GM12872 (cell line): ENCODE data around the gene ATXN1.

Experiments used
- CTCF ChIP-seq: IDR thresholded peaks from 3 replicates; pipeline ENCODE4 v1.5.1; 2011; ENCODE audit warnings: low read depth, mild to moderate bottlenecking, low read length, moderate library complexity; ENCODE audit not compliant: insufficient read depth

Gene ATXN1

GRCh38 chr6:16535564-16535963 lies 225.7 kb downstream of the ATXN1 start:
- TF ChIP-seq CTCF: no peak

DNA sequence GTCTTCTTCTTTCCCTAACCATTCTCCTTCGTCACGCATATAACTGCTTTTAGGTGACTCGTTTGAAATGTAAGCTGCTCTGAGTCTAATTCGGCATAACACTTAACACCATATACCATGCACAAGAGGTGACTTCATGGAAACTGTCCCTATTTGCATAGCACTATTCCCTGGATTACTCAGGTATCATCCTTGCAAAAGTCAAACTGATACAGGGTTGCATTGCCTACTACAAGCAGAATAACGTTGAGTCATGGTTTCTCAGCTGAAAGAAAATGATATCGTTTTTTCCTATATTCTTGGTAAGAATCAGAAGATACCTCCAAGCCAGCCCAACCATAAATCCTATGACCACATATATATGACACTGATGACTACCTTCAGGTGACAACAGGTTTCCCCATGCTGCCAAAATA lies 227.5 kb downstream of the ATXN1 start:
- no peak for TF ChIP-seq CTCF

GRCh38 chr6:16533210-16533609 lies 228.1 kb downstream of the ATXN1 start:
- TF ChIP-seq CTCF: no peak

- TF ChIP-seq CTCF: no peak
Measured at GRCh38 chr6:16527691-16528090, 233.6 kb downstream of the ATXN1 start.

GRCh38 chr6:16524380-16524707 lies 236.9 kb downstream of the ATXN1 start:
- no peak for TF ChIP-seq CTCF

DNA sequence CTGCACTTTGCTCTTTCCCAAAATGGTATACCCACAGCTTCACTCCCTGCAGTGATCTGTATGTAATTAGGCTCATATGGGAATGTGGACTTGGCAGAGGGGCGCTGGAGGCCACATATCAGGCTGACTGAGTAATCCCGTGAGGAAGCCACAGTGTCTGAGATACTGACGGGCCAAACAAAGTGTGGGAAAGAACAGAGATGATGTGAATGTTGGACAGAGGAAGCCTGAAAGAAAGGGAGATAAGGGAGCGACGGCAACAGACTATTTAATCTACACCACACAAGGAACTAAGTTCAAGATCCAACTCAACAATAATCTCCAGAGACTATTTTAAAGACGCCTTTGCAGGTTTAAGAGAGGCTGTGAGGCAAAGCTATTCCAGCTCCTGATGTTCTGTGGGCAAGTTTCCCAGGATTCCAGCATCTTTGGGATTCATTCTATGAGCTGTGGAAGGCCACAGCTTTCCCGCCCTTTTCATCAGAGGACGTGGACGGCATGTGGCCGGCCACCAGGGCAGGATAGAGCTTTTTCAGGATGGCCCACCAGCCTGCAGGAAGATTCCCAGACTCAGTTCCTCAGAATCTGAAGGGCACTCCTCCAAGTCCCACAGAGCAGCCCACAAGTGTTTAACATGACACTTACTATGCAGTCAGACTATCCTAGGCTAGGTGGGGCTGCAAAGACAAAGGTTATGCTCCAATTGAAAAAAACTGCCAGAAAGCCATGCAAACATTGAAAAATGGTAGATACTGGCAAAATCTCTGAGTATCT lies 237.5 kb downstream of the ATXN1 start:
- TF ChIP-seq CTCF: no peak

DNA sequence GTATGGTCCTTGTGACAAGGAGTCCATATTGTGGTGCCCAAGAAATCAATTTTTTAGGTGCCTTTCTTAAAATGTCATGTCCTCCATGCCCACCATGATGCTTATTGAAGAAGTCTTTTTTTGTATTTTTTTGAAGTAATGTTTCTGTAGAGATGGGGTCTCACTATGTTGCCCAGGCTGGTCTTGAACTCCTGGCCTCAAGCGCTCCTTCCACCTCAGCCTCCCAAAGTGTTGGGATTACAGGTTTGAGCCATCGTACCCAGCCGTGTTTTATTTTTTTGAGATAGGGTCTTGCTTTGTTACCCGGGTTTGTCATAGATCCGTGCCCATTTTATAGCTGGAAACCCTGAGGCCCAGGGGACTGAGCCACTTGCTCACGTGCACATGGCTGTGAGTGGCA lies 238.3 kb downstream of the ATXN1 start:
- TF ChIP-seq CTCF: no peak

- TF ChIP-seq CTCF: no peak
Measured at GRCh38 chr6:16521528-16521927, 239.7 kb downstream of the ATXN1 start.
